ENCODE data around the gene APC.

The APC gene

GRCh38 chr5:112737463-112738190 is at the start of gene APC:
TSS of gene APC (plus strand) at chr5:112737885. CDS start at chr5:112754891, 17,006 bp downstream.
- in situ Hi-C loops (cut with MboI; ENCODE audit: low sequenced_read_pairs), result no loop called here

GRCh38 chr5:112689155-112689909 is 48.4 kb upstream of the APC start:
- in situ Hi-C loops (cut with MboI; ENCODE audit: low sequenced_read_pairs), result no loop called here

GRCh38 chr5:112690605-112691338 is 46.9 kb upstream of the APC start:
- in situ Hi-C loops (cut with MboI; ENCODE audit: low sequenced_read_pairs), result no loop called here

GRCh38 chr5:112691339-112691680 is 46.4 kb upstream of the APC start:
- in situ Hi-C loops (cut with MboI; ENCODE audit: low sequenced_read_pairs), result no loop called here

GRCh38 chr5:112691758-112692157 is 45.9 kb upstream of the APC start:
- in situ Hi-C loops (cut with MboI; ENCODE audit: low sequenced_read_pairs), result no loop called here

GRCh38 chr5:112692472-112692871 is 45.2 kb upstream of the APC start:
- in situ Hi-C loops (cut with MboI; ENCODE audit: low sequenced_read_pairs), result no loop called here

GRCh38 chr5:112693301-112693700 is 44.4 kb upstream of the APC start:
- in situ Hi-C loops (cut with MboI; ENCODE audit: low sequenced_read_pairs), result no loop called here

- in situ Hi-C loops (cut with MboI; ENCODE audit: low sequenced_read_pairs), result no loop called here
Measured at GRCh38 chr5:112694853-112695709, 42.6 kb upstream of the APC start.

- in situ Hi-C loops (cut with MboI; ENCODE audit: low sequenced_read_pairs), result no loop called here
Measured at GRCh38 chr5:112696786-112697185, 40.9 kb upstream of the APC start.

- in situ Hi-C loops (cut with MboI; ENCODE audit: low sequenced_read_pairs), result no loop called here
Measured at GRCh38 chr5:112697322-112697721, 40.4 kb upstream of the APC start.

GRCh38 chr5:112697833-112698232 is 39.9 kb upstream of the APC start:
- in situ Hi-C loops (cut with MboI; ENCODE audit: low sequenced_read_pairs), result no loop called here

GRCh38 chr5:112703866-112704820 is 33.5 kb upstream of the APC start:
- in situ Hi-C loops (cut with MboI; ENCODE audit: low sequenced_read_pairs), result no loop called here

GRCh38 chr5:112706446-112707016 is 31.2 kb upstream of the APC start:
- in situ Hi-C loops (cut with MboI; ENCODE audit: low sequenced_read_pairs), result no loop called here

GRCh38 chr5:112707187-112708102 is 30.2 kb upstream of the APC start:
- in situ Hi-C loops (cut with MboI; ENCODE audit: low sequenced_read_pairs), result no loop called here

GRCh38 chr5:112708103-112708622 is 29.5 kb upstream of the APC start:
- in situ Hi-C loops (cut with MboI; ENCODE audit: low sequenced_read_pairs), result no loop called here

GRCh38 chr5:112709416-112709815 is 28.3 kb upstream of the APC start:
- in situ Hi-C loops (cut with MboI; ENCODE audit: low sequenced_read_pairs), result no loop called here

- in situ Hi-C loops (cut with MboI; ENCODE audit: low sequenced_read_pairs), result no loop called here
Measured at GRCh38 chr5:112710896-112711295, 26.8 kb upstream of the APC start.

GRCh38 chr5:112711436-112711835 is 26.2 kb upstream of the APC start:
- in situ Hi-C loops (cut with MboI; ENCODE audit: low sequenced_read_pairs), result no loop called here
